ENCODE data around the gene EEF1A1. TPM values are rescaled to one million over a fixed set of nuclear protein-coding genes. Genes with fewer than 3 reads are reported as not detected.

EEF1A1 gene
- polyA plus RNA-seq, 1 experiment: 20,981 TPM

DNA sequence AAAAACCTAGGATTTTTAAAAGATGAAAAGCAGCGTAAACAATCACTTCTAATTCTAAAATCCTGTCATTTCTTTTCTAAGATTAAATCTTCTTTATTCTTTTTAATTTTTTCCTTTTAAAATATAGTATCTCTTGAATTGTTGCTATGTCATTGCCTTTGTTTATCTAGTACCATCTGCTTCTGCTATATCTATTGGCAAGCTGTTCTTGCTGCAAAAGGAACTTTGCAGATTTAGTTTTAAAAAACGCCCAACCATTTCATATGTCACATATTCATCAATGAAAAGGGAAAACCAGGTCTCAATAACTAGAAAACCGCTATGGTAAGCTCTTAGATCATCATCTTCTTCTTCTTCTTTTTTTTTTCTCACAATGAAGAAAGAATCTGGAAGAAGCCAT lies 11.5 kb upstream of the EEF1A1 start:
- no peak for DNase-seq (ENCODE audit: low read depth)
- TF ChIP-seq, protein P1, sequence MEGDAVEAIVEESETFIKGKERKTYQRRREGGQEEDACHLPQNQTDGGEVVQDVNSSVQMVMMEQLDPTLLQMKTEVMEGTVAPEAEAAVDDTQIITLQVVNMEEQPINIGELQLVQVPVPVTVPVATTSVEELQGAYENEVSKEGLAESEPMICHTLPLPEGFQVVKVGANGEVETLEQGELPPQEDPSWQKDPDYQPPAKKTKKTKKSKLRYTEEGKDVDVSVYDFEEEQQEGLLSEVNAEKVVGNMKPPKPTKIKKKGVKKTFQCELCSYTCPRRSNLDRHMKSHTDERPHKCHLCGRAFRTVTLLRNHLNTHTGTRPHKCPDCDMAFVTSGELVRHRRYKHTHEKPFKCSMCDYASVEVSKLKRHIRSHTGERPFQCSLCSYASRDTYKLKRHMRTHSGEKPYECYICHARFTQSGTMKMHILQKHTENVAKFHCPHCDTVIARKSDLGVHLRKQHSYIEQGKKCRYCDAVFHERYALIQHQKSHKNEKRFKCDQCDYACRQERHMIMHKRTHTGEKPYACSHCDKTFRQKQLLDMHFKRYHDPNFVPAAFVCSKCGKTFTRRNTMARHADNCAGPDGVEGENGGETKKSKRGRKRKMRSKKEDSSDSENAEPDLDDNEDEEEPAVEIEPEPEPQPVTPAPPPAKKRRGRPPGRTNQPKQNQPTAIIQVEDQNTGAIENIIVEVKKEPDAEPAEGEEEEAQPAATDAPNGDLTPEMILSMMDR (IDR thresholded peaks at IDR 0.05; ENCODE audit: insufficient read depth, low read depth, low read length): no peak
- ChIA-PET POLR2A (no interaction called here), CTCF (no interaction called here)
- Histone ChIP-seq H3K36me3 (ENCODE audit: control insufficient read depth, insufficient read depth, low read length) (no peaks in the 10 kb centered on the region), H3K27me3 (ENCODE audit: control insufficient read depth, insufficient read depth, low read length) (no peaks in the 10 kb centered on the region), H3K4me3 (ENCODE audit: low read depth, low read length) (no peak overlapping the region)

DNA sequence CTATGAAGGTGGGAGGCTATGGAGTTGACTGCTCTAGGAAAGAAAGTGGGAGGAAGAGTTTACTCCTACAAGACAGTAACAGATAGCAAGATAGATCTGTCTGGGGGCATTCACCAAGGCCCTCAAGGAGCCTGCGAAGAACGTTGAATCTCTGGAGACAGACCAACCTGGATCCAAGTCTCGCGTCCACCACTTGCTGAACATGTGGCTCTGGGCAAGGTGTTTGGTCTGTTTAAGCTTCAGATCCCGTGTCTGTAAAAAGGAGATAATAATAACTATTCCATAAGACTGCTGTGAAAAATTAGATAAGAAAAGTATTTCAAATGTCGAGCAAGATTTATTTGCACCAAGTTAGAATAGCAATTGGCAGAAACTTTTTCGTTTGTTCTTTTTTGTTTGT lies 8.1 kb upstream of the EEF1A1 start:
- CTCF ChIA-PET: no interaction called here
- TF ChIP-seq, protein P1 (IDR thresholded peaks at IDR 0.05; ENCODE audit: insufficient read depth, low read depth, low read length): no peak
- no peak for DNase-seq (ENCODE audit: low read depth)
- Histone ChIP-seq H3K4me3 (ENCODE audit: low read depth, low read length) (no peak overlapping the region), H3K27me3 (ENCODE audit: control insufficient read depth, insufficient read depth, low read length) (no peaks in the 10 kb centered on the region), H3K36me3 (ENCODE audit: control insufficient read depth, insufficient read depth, low read length) (no peaks in the 10 kb centered on the region)
- POLR2A ChIA-PET: no interaction called here

DNA sequence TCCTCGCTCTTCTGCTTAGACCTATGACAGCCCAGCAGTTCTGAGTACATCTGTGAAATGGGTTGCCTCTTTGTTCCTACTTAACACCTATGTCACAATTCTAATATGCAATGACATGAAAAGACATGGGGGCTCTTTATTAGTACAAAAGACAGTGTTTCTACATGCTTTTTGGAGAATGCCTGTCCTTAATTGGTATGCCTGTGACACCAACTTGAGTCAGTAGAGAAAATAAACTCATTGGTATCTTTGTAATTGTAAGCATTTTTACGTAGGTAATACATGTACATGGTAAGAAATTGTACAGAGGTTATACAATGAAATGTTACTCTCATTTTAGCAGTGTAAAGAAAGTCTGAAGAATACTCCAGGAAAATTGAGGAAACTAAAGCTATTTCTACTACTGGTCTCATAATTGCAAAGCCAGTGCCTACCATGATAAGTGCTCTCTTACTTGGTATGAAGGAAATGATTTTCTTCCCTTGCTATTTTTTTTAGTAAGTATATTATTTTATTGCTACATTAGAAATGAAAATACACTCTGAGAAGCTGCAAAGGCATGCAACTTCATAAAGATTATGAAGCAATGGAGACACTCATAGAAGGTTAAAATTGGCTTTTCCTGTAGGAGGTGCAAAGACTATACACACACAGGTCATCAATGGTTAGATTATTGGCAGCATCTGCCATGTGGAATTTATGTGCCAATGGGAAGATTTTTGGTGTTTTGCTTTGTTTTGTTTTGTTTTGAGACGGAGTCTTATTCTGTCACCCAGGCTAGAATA lies 4.9 kb upstream of the EEF1A1 start:
- ChIA-PET POLR2A (interaction anchor here (0.6 kb wide), 1 partner anchor 39 kb away, joined by 3 read pairs; no protein-coding TSS in a partner anchor), CTCF (interaction anchor here (1.1 kb wide), 1 partner anchor 41 kb away, joined by 3 read pairs; no protein-coding TSS in a partner anchor)
- no peak for DNase-seq (ENCODE audit: low read depth)

DNA sequence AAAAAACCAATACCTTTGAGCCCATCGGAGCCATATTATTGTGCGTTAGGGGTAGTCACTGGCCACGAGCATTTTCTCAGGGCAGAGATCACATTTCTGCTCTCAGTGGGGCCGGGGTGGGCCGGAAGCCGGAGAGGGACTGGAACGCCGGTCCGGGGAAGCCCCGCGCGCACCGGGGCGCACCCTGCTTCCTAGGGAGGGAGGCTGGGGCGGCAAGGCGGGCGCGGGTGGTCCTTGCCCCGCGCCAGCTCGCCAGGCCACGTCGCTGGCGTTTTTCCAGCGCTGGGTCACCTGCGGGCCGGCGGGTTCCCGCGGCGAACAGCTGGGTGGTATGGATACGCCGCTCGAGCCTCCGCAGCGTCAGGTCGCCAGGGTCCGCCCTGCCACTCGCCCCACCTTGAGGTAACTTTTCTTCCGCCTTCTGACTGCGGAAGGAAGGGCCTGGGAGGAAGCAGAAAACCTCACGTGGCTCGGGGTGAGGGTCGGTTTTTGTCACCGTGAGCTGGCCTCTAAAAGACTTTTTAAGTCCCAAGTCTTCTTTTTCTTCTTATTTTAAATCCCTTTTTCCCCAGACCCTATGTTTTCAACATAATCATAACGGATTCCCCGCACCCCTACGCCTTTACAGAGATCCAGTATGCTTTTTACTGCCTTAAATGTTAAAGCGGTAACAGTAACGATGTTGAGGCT lies 2.7 kb upstream of the EEF1A1 start:
- ChIA-PET POLR2A (interaction anchor here (0.6 kb wide), 1 partner anchor 137 kb away, joined by 11 read pairs; no protein-coding TSS in a partner anchor), CTCF (interaction anchor here (1.1 kb wide), 1 partner anchor 14 kb away, joined by 4 read pairs; no protein-coding TSS in a partner anchor)
- Histone ChIP-seq H3K36me3 (ENCODE audit: control insufficient read depth, insufficient read depth, low read length) (peaks cover 11% of the 10 kb centered on the region), H3K4me3 (ENCODE audit: low read depth, low read length) (peak overlapping the region; percentile 53), H3K27me3 (ENCODE audit: control insufficient read depth, insufficient read depth, low read length) (no peaks in the 10 kb centered on the region)
- no peak for DNase-seq (ENCODE audit: low read depth)
- TF ChIP-seq, protein P1 (IDR thresholded peaks at IDR 0.05; ENCODE audit: insufficient read depth, low read depth, low read length): no peak

More for the DNA sequence above, 4.9 kb upstream of the EEF1A1 start:
- TF ChIP-seq, protein P1 (IDR thresholded peaks at IDR 0.05; ENCODE audit: insufficient read depth, low read depth, low read length): no peak
- H3K4me3 ChIP-seq (ENCODE audit: low read depth, low read length): no peak overlapping the region
- no peaks in the 10 kb centered on the region for H3K36me3 ChIP-seq (ENCODE audit: control insufficient read depth, insufficient read depth, low read length)
- H3K27me3 ChIP-seq (ENCODE audit: control insufficient read depth, insufficient read depth, low read length): no peaks in the 10 kb centered on the region
